Tibial nerve (tissue), 4 donors: ENCODE measurements around the gene SEMA3C. TPM values are rescaled to one million over a fixed set of nuclear protein-coding genes. Genes with fewer than 3 reads are reported as not detected.

Source experiments
- DNase-seq, 2 donors: peaks; one replicate each; pipeline ENCODE4 v3.0.0-alpha.2; 2019; ENCODE audit warnings: low spot score in 2 of 2
- H3K27ac ChIP-seq, 4 donors: fragments of 200-600 bp; sonication (generic) in 3 of 4; one replicate each; pipeline ENCODE4 v1.5.1; 2017 to 2019; ENCODE audit warnings: mild to moderate bottlenecking in 1 of 4
- H3K27me3 ChIP-seq, 2 donors: fragments of 200-600 bp; sonication (generic) in 1 of 2; one replicate each; pipeline versions ENCODE4 v1.5.1 to v1.6.0; 2017 to 2019
- H3K36me3 ChIP-seq, 3 donors: fragments of 200-600 bp; sonication (generic); one replicate each; pipeline ENCODE4 v1.5.1; 2018 to 2019
- H3K4me1 ChIP-seq, 4 donors: fragments of 200-600 bp; sonication (generic) in 3 of 4; one replicate each; pipeline ENCODE4 v1.5.1; 2017 to 2019
- H3K4me3 ChIP-seq, 4 donors: fragments of 200-600 bp; sonication (generic) in 3 of 4; one replicate each; pipeline ENCODE4 v1.5.1; 2017 to 2019; ENCODE audit warnings: mild to moderate bottlenecking in 1 of 4, moderate library complexity in 1 of 4
- H3K9me3 ChIP-seq, 4 donors: fragments of 200-600 bp; sonication (generic) in 3 of 4; one replicate each; pipeline ENCODE4 v1.5.1; 2017 to 2019
- CTCF ChIP-seq, 5 experiments: fragments of 200-600 bp in 3 of 5; fragments of 450-650 bp in 2 of 5; sonication (generic) in 3 of 5; IDR thresholded peaks; one replicate each; pipeline ENCODE4 v1.5.1; 2016 to 2019; ENCODE audit warnings: antibody characterized with exemption in 5 of 5, mild to moderate bottlenecking in 3 of 5, moderate library complexity in 2 of 5
- EP300 ChIP-seq, 2 donors: sonication (generic); formaldehyde crosslinking; IDR thresholded peaks; one replicate each; pipeline ENCODE4 v1.6.1; 2017; ENCODE audit warnings: antibody characterized with exemption in 2 of 2, mild to moderate bottlenecking in 1 of 2
- POLR2A ChIP-seq, 2 donors: fragments of 450-650 bp; IDR thresholded peaks; one replicate each; pipeline ENCODE4 v1.6.1; 2017; ENCODE audit warnings: antibody characterized with exemption in 2 of 2, mild to moderate bottlenecking in 2 of 2, moderate library complexity in 2 of 2
- WGBS, 2 donors: methylation state at CpG; one replicate each; pipeline ENCODE4 v1.1.5; 2018; 5-methylcytosine and 5-hydroxymethylcytosine counted together
- total RNA-seq, 4 donors: library from RNA; depleted of rRNA; stranded (reverse); fragments of >200 nt; gene quantifications; one replicate each; pipeline ENCODE4 v1.1.0, GENCODE V29; 2016

The SEMA3C gene
- total RNA-seq, 4 donors from 2014 or later, result 64.8 to 130 (median 118) TPM

- no peaks in the 10 kb centered on the region for H3K9me3 ChIP-seq
- no peak for DNase-seq
- no peaks in the 10 kb centered on the region for H3K27me3 ChIP-seq
- H3K36me3 ChIP-seq, result no peaks in the 10 kb centered on the region
- H3K4me1 ChIP-seq, result peaks cover 0 to 8% (median 2%) of the 10 kb centered on the region in 4 donors
- no peak for TF ChIP-seq POLR2A (IDR thresholded peaks at IDR 0.05)
- TF ChIP-seq CTCF (IDR thresholded peaks at IDR 0.05), result no peak
- no peak for TF ChIP-seq EP300 (IDR thresholded peaks at IDR 0.05)
- H3K4me3 ChIP-seq, result no peak overlapping the region
- H3K27ac ChIP-seq, result no peak overlapping the region
These were observed 79.0 kb downstream of the SEMA3C start for GRCh38 chr7:80839855-80840254.

- H3K27ac ChIP-seq, result no peak overlapping the region
These were observed 80.2 kb downstream of the SEMA3C start for GRCh38 chr7:80838643-80839042.

GRCh38 chr7:80837345-80837744, 81.5 kb downstream of the SEMA3C start:
- H3K27ac ChIP-seq, result no peak overlapping the region
- no peaks in the 10 kb centered on the region for H3K4me1 ChIP-seq
- no peaks in the 10 kb centered on the region for H3K27me3 ChIP-seq
- H3K9me3 ChIP-seq, result no peaks in the 10 kb centered on the region
- no peak for DNase-seq
- H3K36me3 ChIP-seq, result no peaks in the 10 kb centered on the region
- no peak overlapping the region for H3K4me3 ChIP-seq
- 59 to 65% methylated on average over 3 of the region's 3 CpGs for WGBS, 2 donors
- TF ChIP-seq EP300 (IDR thresholded peaks at IDR 0.05) (no peak), POLR2A (IDR thresholded peaks at IDR 0.05) (no peak), CTCF (IDR thresholded peaks at IDR 0.05) (no peak)

More at GRCh38 chr7:80838643-80839042, 80.2 kb downstream of the SEMA3C start:
- TF ChIP-seq EP300 (IDR thresholded peaks at IDR 0.05), result no peak
- no peak for TF ChIP-seq POLR2A (IDR thresholded peaks at IDR 0.05)
- TF ChIP-seq CTCF (IDR thresholded peaks at IDR 0.05), result no peak
- Histone ChIP-seq H3K4me3 (no peak overlapping the region), H3K4me1 (peaks cover 0 to 8% (median 2%) of the 10 kb centered on the region in 4 donors), H3K36me3 (no peaks in the 10 kb centered on the region), H3K27me3 (no peaks in the 10 kb centered on the region), H3K9me3 (no peaks in the 10 kb centered on the region)
- DNase-seq, result no peak
- WGBS, 2 donors, result 46 to 63% methylated on average over 2 of the region's 2 CpGs

- H3K4me3 ChIP-seq, result no peak overlapping the region
- peaks cover 0 to 5% (median 0%) of the 10 kb centered on the region in 4 donors for H3K4me1 ChIP-seq
- H3K27ac ChIP-seq, result no peak overlapping the region
- TF ChIP-seq CTCF (IDR thresholded peaks at IDR 0.05) (no peak), EP300 (IDR thresholded peaks at IDR 0.05) (no peak), POLR2A (IDR thresholded peaks at IDR 0.05) (no peak)
- no peak for DNase-seq
- 75 to 88% methylated on average over 2 of the region's 2 CpGs for WGBS, 2 donors
- H3K9me3 ChIP-seq, result no peaks in the 10 kb centered on the region
- H3K27me3 ChIP-seq, result no peaks in the 10 kb centered on the region
- no peaks in the 10 kb centered on the region for H3K36me3 ChIP-seq
These were observed 83.6 kb downstream of the SEMA3C start for GRCh38 chr7:80835251-80835650.

- peaks cover 0 to 13% (median 0%) of the 10 kb centered on the region in 4 donors for H3K4me1 ChIP-seq
- WGBS, 2 donors, result 68 to 69% methylated on average over 10 of the region's 10 CpGs
- no peaks in the 10 kb centered on the region for H3K9me3 ChIP-seq
- H3K4me3 ChIP-seq, result no peak overlapping the region
- no peaks in the 10 kb centered on the region for H3K27me3 ChIP-seq
- TF ChIP-seq POLR2A (IDR thresholded peaks at IDR 0.05) (no peak), EP300 (IDR thresholded peaks at IDR 0.05) (no peak), CTCF (IDR thresholded peaks at IDR 0.05) (no peak)
- peak overlapping the region in 1 of 4 donors; percentile 9 for H3K27ac ChIP-seq
- DNase-seq, result no peak
- H3K36me3 ChIP-seq, result no peaks in the 10 kb centered on the region
These were observed 85.3 kb downstream of the SEMA3C start for GRCh38 chr7:80833289-80834268.
